ENCODE results near the gene DDIT4L. TPM values are rescaled to one million over a fixed set of nuclear protein-coding genes. Genes with fewer than 3 reads are reported as not detected.
"Not testable (repeated sequence)": the region's sequence is repeated elsewhere in the genome, so short reads cannot be mapped to it uniquely, and the experiment has no call there.

DDIT4L gene
- total RNA-seq, 4 donors from 2014 or later = 0.35 TPM; not detected in 3

GRCh38 chr4:100146756-100147155 is 43.5 kb downstream of the DDIT4L start:
- TF ChIP-seq CTCF (IDR thresholded peaks at IDR 0.05) = no peak
- TF ChIP-seq POLR2A (IDR thresholded peaks at IDR 0.05) = no peak
- no peaks in the 10 kb centered on the region for H3K9me3 ChIP-seq
- no peaks in the 10 kb centered on the region for H3K27me3 ChIP-seq
- H3K4me1 ChIP-seq = no peaks in the 10 kb centered on the region
- H3K4me3 ChIP-seq = no peak overlapping the region
- H3K27ac ChIP-seq = no peak overlapping the region
- no peaks in the 10 kb centered on the region for H3K36me3 ChIP-seq
- no peak for DNase-seq

GRCh38 chr4:100137320-100137719 is 52.9 kb downstream of the DDIT4L start:
- not testable (repeated sequence) for H3K4me3 ChIP-seq, H3K27ac ChIP-seq, H3K27me3 ChIP-seq, H3K4me1 ChIP-seq, DNase-seq, H3K36me3 ChIP-seq, H3K9me3 ChIP-seq

Other genes with a start within 250 kb of the DDIT4L start
- gene DNAJB14, start 243.8 kb downstream of the DDIT4L start, total RNA-seq = 10 to 100 TPM; 19.8 to 36.5 (median 33.0) TPM
- 100 to 1,000 TPM in 1 of 4 donors, 10 to 100 TPM in 3; 33.7 to 128 (median 81.2) TPM for gene H2AZ1, start 240.2 kb downstream of the DDIT4L start, total RNA-seq

All from Peyer's patch (tissue), 4 donors.